GM21717 (cell line): ENCODE results near the gene PLA2G12A.
"Not testable (repeated sequence)": the region's sequence is repeated elsewhere in the genome, so short reads cannot be mapped to it uniquely, and the experiment has no call there.

Source experiments
- ATAC-seq: cut with Tn5 transposase; IDR thresholded peaks from one replicate; pipeline ENCODE4 v1.9.1; 2021; ENCODE audit warnings: mild to moderate bottlenecking, moderate library complexity; ENCODE audit not compliant: unreplicated experiment

Gene PLA2G12A

GRCh38 chr4:109682875-109683274 lies 47.0 kb downstream of the PLA2G12A start:
- no peak for ATAC-seq

DNA sequence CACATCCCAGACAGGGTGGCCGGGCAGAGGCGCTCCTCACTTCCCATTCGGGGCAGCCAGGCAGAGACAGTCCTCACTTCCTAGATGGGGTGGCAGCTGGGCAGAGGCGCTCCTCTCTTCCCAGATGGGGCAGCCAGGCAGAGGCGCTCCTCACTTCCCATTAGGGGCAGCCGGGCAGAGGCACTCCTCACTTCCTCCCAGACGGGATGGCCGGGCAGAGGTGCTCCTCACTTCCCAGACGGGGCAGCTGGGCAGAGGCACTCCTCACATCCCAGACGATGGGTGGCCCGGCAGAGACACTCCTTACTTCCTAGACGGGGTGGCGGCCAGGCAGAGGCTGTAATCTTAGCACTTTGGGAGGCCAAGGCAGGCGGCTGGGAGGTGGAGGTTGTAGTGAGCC lies 50.9 kb downstream of the PLA2G12A start:
- not testable (repeated sequence) for ATAC-seq

GRCh38 chr4:109678472-109678871 lies 51.4 kb downstream of the PLA2G12A start:
- not testable (repeated sequence) for ATAC-seq

- ATAC-seq: no peak
Measured at GRCh38 chr4:109676886-109677285, 53.0 kb downstream of the PLA2G12A start.

- ATAC-seq: no peak
Measured at GRCh38 chr4:109675843-109676242, 54.0 kb downstream of the PLA2G12A start.

- no peak for ATAC-seq
Measured at GRCh38 chr4:109675181-109675580, 54.7 kb downstream of the PLA2G12A start.

GRCh38 chr4:109673303-109673702 lies 56.6 kb downstream of the PLA2G12A start:
- ATAC-seq: no peak

DNA sequence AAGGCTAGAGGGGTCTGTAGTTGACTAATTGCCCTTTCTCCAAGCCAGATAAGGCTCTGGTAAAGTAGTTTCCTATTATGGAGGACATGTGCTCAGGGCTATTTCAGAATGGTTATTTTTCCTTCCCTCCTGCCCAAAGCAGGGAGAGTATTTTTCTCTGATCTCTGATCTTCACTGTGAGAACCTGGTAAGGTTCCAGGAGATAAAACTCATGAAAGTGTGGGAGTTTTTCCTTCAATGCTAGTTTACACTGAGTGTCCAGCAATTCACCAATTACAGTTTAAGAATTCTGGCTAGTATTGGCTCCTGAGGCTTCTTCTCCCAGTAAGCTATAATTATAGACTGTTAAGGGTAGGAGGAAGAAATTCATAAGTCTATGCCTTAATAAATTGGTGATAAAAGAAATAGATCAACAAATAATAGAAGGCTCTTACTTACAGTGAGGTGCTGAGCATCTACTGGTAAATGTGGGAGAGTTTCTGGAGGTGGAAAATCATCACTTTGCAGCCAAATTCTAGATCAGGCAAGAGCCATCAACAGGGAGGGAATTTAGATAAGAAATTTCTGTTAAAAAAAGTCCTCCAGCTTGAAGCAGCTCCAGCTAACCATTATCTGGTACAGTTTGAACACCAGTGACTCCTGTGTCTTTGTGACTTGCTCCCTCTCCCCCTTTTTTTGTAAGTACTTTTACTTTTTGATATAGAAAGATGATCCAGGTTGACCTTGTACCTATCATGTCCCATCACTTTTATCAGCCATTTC lies 57.5 kb downstream of the PLA2G12A start:
- ATAC-seq: no peak

GRCh38 chr4:109671350-109671749 lies 58.5 kb downstream of the PLA2G12A start:
- no peak for ATAC-seq

DNA sequence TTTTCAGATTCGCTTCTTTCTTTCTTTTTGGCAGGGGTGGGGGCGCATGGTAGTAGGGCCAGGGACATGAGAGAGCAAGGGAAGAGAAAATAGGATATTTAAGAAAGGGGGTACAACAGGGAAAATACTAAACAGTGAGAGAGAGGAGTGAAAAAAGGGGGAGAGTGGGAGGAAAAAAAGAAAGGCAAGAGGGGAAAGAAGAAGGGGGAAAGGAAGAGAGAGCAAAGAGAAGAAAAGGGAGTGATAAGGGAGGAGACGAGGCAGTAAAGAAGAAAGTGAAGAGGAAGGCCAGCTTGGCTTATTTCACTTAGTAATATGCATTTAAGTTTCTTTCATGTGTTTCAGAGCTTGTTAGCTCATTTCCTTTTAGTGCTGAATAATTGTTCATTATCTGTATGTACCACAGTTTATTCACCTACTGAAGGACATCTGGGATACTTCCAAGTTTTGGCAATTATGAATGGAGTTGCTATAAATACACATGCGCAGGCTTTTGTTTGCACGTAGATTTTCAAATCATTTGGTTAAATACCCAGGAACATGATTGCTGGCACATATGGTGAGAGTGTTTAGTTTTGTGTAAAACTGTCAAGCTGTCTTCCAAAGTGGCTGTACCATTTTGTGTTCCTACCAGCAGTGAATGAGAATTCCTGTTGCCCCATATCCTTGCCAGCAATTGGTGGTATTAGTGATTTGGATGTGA lies 63.9 kb downstream of the PLA2G12A start:
- no peak for ATAC-seq

DNA sequence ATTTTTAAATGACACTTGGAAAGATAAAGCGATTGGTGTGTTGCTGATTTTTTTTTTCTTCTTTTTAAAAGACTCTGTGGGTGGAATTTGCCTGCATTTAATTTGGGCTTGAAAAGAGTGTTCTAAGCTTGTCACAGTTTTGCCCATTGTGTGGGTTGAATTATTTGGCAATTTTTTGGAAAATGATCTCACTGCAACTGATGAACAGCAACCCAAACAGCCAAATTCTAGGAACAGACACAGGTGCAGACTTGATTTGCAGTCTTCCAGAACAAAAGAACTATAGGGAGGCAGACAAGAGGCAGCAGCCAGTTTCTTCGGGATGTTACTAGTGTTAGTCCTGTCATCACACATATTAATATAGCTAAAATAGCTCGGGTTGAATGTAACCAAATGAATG lies 67.1 kb downstream of the PLA2G12A start:
- no peak for ATAC-seq

DNA sequence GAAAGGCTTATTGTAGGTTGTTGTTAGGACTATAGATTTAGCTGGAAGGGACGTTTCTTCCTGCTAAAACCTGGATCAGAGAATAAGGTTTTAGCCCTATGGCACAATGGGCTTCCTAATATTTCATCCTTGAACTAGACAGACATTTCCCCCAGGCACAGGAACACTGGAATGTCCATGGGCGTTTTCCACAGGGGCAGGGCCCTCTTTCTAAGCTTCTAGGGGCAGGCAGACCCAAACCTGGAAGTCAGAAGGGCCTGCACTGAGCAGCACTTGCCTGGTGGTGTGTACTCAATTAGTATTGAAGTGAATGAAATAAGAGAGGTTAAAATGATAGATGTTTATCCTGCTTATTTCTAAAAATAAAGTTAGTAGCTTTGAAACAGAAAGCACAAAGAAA lies 67.8 kb downstream of the PLA2G12A start:
- no peak for ATAC-seq
